Glutamatergic neuron (in vitro differentiated cells): ENCODE measurements around the gene FADS6. TPM values are rescaled to one million over a fixed set of nuclear protein-coding genes. Genes with fewer than 3 reads are reported as not detected.
"Not testable (repeated sequence)": the region's sequence is repeated elsewhere in the genome, so short reads cannot be mapped to it uniquely, and the experiment has no call there.

Experiments used
- DNase-seq: peaks from one replicate; pipeline ENCODE4 v3.0.0; 2022
- H3K27ac Mint-ChIP-seq: one replicate; pipeline ENCODE4 v1.8.0; 2020; ENCODE audit warnings: mild to moderate bottlenecking, mixed read lengths, inconsistent platforms; ENCODE audit not compliant: unreplicated experiment
- H3K27me3 Mint-ChIP-seq: one replicate; pipeline ENCODE4 v1.8.0; 2020; ENCODE audit warnings: mild to moderate bottlenecking, moderate library complexity, mixed read lengths, inconsistent platforms; ENCODE audit not compliant: unreplicated experiment
- H3K36me3 Mint-ChIP-seq: one replicate; pipeline ENCODE4 v1.8.0; 2020; ENCODE audit warnings: mild to moderate bottlenecking, mixed read lengths, inconsistent platforms; ENCODE audit not compliant: unreplicated experiment
- H3K4me1 Mint-ChIP-seq: one replicate; pipeline ENCODE4 v1.8.0; 2020; ENCODE audit warnings: mild to moderate bottlenecking, low read depth, mixed read lengths, inconsistent platforms; ENCODE audit not compliant: unreplicated experiment
- H3K4me3 Mint-ChIP-seq: one replicate; pipeline ENCODE4 v1.8.0; 2020; ENCODE audit warnings: mild to moderate bottlenecking, mixed read lengths, inconsistent platforms; ENCODE audit not compliant: unreplicated experiment
- H3K9me3 Mint-ChIP-seq: one replicate; pipeline ENCODE4 v1.8.0; 2020; ENCODE audit warnings: mild to moderate bottlenecking, moderate library complexity, mixed read lengths, inconsistent platforms; ENCODE audit not compliant: unreplicated experiment
- CTCF ChIP-seq: fragments of 200-600 bp; sonication (generic); IDR thresholded peaks from one replicate; pipeline ENCODE4 v1.5.0; 2021; ENCODE audit not compliant: partially characterized antibody, unreplicated experiment
- total RNA-seq: library from RNA; stranded (reverse); fragmentation: NEBNext Ultra II Directional; extraction: Animal tissue kit (Norgen Biotek cat#: 25700); gene quantifications from one replicate; pipeline ENCODE4 v1.2.1, GENCODE V29; 2021; ENCODE audit not compliant: unreplicated experiment

FADS6 gene
- total RNA-seq, 1 donor from 2014 or later = not detected

- peaks cover 12% of the 10 kb centered on the region for H3K9me3 Mint-ChIP-seq
- H3K27me3 Mint-ChIP-seq = peaks cover 18% of the 10 kb centered on the region
- no peak for TF ChIP-seq CTCF
- no peaks in the 10 kb centered on the region for H3K36me3 Mint-ChIP-seq
- H3K27ac Mint-ChIP-seq = no peak overlapping the region
- peaks cover 6% of the 10 kb centered on the region for H3K4me1 Mint-ChIP-seq
- no peak for DNase-seq
- peak overlapping the region; percentile 77 for H3K4me3 Mint-ChIP-seq
These were observed 21.9 kb downstream of the FADS6 start for GRCh38 chr17:74871356-74872076.

GRCh38 chr17:74870512-74870911 lies 22.9 kb downstream of the FADS6 start:
- Mint-ChIP-seq H3K27me3 (peaks cover 16% of the 10 kb centered on the region), H3K9me3 (peaks cover 12% of the 10 kb centered on the region), H3K27ac (no peak overlapping the region), H3K36me3 (no peaks in the 10 kb centered on the region), H3K4me1 (peaks cover 6% of the 10 kb centered on the region), H3K4me3 (no peak overlapping the region)
- no peak for TF ChIP-seq CTCF
- no peak for DNase-seq

GRCh38 chr17:74870028-74870427 lies 23.4 kb downstream of the FADS6 start:
- H3K4me1 Mint-ChIP-seq, H3K36me3 Mint-ChIP-seq, H3K27ac Mint-ChIP-seq, H3K4me3 Mint-ChIP-seq, DNase-seq: not testable (repeated sequence)
- Mint-ChIP-seq H3K9me3 (peaks cover 12% of the 10 kb centered on the region), H3K27me3 (peaks cover 16% of the 10 kb centered on the region)

GRCh38 chr17:74868908-74869255 lies 24.6 kb downstream of the FADS6 start:
- no peak overlapping the region for H3K27ac Mint-ChIP-seq
- no peaks in the 10 kb centered on the region for H3K36me3 Mint-ChIP-seq
- peaks cover 16% of the 10 kb centered on the region for H3K27me3 Mint-ChIP-seq
- H3K9me3 Mint-ChIP-seq = peaks cover 11% of the 10 kb centered on the region
- no peak for DNase-seq
- H3K4me1 Mint-ChIP-seq = peaks cover 5% of the 10 kb centered on the region
- TF ChIP-seq CTCF = no peak
- H3K4me3 Mint-ChIP-seq = no peak overlapping the region

GRCh38 chr17:74868251-74868907 lies 25.1 kb downstream of the FADS6 start:
- no peak for TF ChIP-seq CTCF
- Mint-ChIP-seq H3K9me3 (peaks cover 7% of the 10 kb centered on the region), H3K27ac (no peak overlapping the region), H3K4me1 (peaks cover 3% of the 10 kb centered on the region), H3K4me3 (no peak overlapping the region), H3K36me3 (no peaks in the 10 kb centered on the region), H3K27me3 (peaks cover 18% of the 10 kb centered on the region)
- no peak for DNase-seq
